ENCODE results near the gene TMEM273.

Gene TMEM273

DNA sequence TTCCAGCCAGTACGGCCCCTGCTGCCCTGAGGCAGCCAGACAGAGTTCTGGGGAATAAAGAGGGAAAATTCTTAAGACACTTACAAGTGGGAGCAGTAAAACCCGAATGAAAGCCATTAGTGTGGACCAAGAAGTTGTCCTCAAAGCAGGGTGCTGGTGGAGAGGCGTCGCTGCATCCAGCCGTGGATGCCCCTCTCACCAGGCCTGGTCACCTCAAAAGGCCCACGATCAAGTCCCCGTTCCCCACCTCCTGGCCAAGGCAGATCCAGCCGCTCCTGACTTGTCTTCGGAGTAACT, 73.5 kb downstream of the TMEM273 start:
- DNase-seq = no peak

DNA sequence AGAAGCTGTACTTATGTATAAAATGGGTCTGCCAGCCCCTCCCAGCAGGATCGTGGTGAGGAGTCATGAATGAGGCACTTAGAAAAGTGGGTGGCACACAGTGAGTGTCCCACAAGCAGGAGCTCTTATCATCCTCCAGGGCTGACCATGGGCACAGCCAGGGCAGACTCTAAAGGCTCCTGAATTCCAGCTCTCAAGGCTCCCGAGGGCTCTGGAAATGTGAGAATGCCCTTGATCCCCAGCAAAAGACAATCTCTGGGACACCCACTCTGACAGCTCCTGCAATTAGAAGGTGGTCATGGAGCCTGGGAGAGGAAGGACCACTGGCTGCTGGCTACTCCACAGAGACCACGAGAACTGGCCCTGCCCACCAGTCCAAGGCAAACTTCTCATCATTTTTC, 74.5 kb downstream of the TMEM273 start:
- no peak for DNase-seq

DNA sequence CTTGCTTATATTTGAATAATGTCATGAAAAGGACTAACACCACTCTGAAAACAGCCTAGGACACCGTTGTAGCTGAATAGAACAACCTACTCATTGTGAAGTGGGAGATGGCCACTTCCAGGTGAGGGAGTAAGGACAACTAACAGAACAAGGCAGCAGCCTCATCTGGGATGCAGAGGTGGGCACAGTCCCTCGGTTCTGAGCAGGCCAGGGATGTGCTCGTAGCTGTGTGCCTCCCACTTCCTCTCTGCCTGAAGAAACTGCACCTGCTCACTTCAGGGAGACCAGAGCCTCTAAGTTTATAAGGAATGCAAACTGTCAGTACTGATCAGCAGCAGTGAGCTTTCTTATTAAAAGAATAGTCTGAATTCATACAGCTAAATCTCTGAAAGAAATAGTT, 75.3 kb downstream of the TMEM273 start:
- no peak for DNase-seq

DNA sequence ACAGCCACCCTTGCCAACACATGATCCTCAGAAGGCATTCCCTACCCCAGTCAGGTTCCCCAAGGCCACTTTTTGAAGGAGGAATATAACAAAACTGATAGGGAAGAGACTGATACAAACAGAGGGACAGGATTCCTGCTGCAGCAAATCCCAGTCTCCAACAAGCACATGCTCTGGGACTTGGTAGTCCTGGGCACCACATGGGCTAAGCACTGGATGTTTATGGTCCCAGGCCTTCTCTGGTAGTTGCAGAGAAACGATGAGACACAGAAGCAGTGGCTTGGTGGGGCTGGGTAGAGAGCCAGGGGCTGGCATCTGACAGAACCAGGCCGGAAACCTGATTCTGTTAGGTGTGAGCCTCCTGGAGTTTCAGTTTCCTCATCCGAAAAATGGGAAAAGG, 76.1 kb downstream of the TMEM273 start:
- no peak for DNase-seq

DNA sequence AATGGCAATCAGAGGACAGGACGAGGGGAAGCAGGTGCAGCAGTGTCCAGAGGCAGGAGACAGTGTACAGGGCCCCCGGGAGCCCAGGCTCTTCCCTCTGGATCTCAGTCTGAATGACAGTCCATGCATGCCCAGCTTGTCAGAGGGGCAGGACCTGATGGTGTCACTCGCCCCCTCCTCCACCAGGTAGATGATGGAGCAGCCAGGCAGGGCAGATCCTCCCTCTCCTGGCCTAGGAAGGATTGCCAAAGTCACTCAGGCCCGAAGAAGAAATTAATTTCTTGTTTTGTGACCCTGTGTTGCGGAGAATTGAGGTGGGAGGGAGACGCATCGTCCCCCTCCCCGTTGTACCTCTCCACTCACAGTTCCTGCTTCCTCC, 76.9 kb downstream of the TMEM273 start:
- DNase-seq = no peak

DNA sequence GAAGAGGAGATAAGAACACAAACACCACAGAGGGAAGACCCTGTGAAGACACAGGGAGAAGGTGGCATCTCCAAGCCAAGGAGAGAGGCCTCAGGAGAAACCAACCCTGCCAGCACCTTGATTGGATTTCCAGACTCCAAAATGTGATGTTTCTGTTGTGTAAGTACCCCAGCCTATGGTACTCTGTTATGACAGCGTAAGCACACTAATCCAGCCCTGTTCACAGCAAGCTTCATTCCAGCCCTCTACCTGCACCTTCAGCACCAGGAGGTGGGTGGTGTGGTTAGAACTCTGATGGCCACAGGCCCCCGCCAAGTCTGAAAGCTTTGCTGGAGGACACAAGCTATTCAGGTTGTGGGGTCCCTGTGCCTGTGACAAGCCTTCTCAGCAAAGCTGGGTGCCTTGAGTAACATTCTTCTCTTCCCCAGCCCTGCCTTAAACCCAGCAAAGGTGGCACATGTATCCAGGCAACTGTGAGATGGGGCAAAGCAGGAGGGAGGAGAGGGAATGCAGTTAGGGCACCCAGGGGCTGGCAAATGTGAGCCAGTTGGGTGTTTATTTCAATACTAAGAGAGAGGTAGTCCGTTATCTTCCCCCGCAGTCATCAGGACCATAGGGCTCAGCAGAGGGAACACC, 77.4 kb downstream of the TMEM273 start:
- DNase-seq = no peak

DNA sequence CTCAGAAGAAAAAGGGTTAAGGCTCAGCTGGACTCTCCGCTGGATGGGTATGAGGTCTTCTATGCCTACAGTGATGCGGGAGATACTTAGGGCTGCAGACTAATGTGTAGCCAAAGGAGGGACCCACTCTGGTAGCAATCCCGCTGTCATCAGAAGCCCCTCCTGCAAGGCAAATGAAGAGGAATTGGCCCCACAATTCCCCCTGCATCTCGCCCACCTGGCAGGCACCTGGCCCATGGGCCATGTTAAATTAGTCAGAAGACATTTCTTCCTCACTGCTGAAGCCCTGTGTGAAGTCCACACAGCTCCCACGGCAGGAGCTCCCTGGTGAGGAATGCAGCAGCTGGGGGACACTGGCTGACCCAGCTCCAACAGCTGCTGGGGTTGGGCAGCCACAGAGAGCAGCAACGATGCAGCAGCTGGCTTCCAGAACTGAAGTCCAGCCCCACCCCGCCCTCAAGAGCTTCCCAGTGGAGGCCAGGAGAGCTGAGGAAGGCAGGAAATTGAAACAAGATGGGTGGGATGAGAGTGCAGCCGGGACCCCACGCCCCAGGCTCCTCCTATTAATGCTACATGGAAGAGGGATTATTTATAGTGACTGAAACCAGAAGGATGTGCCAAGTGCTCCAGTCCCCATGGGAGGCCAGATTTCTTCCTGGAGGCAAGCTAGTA, 78.4 kb downstream of the TMEM273 start:
- DNase-seq = no peak

DNA sequence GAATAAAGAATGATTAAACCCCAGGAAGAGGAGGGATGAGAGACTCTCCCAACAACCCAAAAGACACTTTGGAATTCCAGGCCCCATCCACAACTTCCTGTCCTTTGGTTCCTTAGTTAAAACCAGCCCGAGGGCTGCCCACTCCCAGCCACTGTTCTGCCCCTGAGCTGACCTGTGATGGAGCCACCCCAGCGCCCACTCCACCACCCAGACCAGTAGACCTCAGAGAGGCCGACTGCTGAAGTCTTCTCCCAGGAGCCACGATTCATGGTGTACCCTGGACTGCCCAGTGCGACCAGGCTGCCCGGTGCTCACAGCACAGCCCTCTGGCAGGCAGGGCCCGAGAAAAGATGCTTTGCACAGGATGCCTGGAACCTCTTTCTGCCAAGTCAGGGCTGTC, 79.5 kb downstream of the TMEM273 start:
- no peak for DNase-seq

DNA sequence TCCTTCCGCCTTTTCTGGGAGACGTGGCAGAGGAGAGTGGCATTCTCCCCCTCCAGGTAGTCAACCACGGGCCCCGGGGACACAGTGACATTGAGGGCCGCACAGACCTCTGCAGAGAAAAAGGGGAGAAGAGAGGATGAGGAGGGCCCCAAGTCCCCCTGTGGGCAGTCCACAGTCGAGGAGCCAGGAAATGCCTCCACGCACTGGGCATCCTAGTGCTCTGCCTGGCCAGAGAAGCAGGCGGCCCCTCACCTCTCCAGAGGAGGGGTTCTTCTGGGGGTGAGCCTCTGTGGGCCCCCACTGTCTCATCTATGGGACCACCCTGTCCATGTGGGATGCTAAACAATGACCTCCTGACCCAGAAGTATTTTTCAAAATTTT, 80.3 kb downstream of the TMEM273 start:
- no peak for DNase-seq

DNA sequence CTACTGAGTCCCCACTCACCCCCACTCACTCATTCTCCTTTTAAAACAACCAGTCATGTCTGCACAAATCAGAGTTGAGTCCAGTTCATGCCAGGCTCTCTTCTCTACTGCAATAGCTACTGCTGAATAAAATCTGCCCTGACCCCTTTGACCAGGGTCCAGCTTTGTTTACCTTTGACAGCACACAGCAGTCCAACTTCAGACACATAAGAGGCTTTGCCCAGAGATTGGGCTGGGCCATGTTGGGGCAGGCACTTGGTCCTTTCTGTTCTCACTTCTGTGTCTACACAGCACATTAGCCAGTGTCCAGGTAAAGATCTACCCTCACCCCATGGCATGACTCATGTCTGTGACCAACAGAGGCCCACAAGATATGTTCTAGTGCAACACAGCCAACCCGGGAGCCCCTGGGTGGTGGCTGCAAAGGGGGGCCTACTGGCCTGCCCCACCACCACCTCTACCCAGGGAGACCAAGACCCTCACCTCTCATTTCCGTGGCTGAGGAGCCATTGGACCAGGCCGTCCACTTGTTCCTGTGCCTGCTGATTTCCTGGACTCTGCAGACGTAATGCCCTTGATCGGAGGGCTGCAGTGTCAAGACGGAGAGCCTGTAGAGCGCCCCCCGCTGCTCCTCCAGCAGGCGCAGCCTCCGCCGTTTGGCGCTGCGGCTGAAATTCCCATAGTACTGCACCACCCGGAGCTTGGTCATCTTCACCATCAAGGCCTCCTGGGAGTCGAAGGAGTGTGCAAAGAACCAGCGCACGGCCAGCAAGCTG, 80.9 kb downstream of the TMEM273 start:
- no peak for DNase-seq

DNA sequence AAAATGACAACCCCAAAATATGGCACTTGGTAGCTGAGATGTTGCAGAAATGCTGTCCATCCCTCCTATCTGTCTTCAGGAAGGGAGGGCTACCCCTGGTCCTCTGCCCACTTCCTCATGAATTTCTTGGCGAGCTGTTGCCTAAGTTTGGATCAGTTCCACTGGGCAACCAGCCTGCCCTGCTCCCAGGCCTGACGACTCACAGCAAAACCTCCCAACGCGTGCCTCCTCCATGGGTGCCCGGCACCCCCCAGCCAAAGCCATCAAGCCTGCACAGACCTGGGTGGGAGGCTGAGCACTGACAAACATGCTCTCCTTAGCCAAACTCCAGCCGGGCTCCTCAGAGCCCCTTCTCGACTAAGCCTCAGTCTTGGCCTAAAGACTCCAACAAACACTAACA, 81.7 kb downstream of the TMEM273 start:
- no peak for DNase-seq

DNA sequence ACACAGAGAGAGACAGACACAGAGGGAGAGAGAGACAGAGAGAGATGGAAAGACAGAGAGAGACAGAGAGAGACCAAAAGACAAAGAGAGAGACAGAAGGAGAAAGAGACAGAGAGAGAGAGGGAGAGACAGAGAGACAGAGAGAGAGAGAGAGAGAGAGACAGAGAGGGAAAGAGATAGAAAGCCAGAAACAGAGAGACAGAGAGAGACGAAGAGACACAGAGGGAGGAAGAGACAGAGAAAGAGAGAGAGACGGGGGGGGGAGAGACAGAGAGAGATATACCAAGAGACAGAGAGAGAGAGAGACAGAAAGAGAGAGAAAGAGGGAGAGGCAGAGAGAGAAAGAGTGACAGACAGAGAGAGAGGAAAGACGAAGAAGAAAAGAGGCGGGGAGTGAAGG, 83.1 kb downstream of the TMEM273 start:
- no peak for DNase-seq

All from activated CD4-positive, alpha-beta T cell treated with anti-CD3 and anti-CD28 coated beads, Interleukin-2, amount 50 U/mL, for 1 hour (primary cell).